Stomach (tissue), 4 donors: ENCODE measurements around the gene IVD.

Source experiments
- CTCF ChIP-seq, 7 experiments: fragments of 450-650 bp in 4 of 7; fragments of 200-600 bp in 3 of 7; sonication (generic) in 3 of 7; IDR thresholded peaks; one replicate each; pipeline ENCODE4 v1.5.1; 2016 to 2019; ENCODE audit warnings: antibody characterized with exemption in 7 of 7, control low read depth in 2 of 7, mild to moderate bottlenecking in 1 of 7
- POLR2A ChIP-seq, 4 donors: fragments of 450-650 bp; IDR thresholded peaks; one replicate each; pipeline ENCODE4 v1.6.1; 2016; ENCODE audit warnings: antibody characterized with exemption in 4 of 4, control low read depth in 2 of 4, mild to moderate bottlenecking in 1 of 4, moderate library complexity in 1 of 4

- TF ChIP-seq CTCF (IDR thresholded peaks at IDR 0.05) (no peak), POLR2A (IDR thresholded peaks at IDR 0.05) (no peak)
These were observed 65.0 kb downstream of the IVD start, which contains the start of gene CHST14 for GRCh38 chr15:40470423-40471104.
